HepG2 (cell line): Measurements from ENCODE around the gene RDH16. TPM values are rescaled to one million over a fixed set of nuclear protein-coding genes. Genes with fewer than 3 reads are reported as not detected.

Experiments
- ATAC-seq: fragments of 200-7000 bp; cut with Tn5 transposase; 3 replicates; pipeline ENCODE4 v1.9.1; 2020; ENCODE audit warnings: mild to moderate bottlenecking, moderate library complexity
- BruUV-seq: library from RNA; stranded (reverse); fragments of 400-500 nt; replicated peaks from 2 replicates; lab custom pipeline; 2021; lab: Mats Ljungman, UMichigan
- CTCF ChIA-PET: fragments of 300-600 bp; formaldehyde crosslinking; extraction: SDS; loops from one replicate; lab custom pipeline; 2021; ENCODE audit warnings: low total read pairs, inconsistent platforms, low intra/inter-chr PET ratio; lab: Yijun Ruan, JAX
- POLR2A ChIA-PET: fragments of 350-600 bp; sonication (Branson Sonifier 250); formaldehyde crosslinking; loops from one replicate; lab custom pipeline; 2020; ENCODE audit warnings: antibody characterized with exemption, inconsistent platforms; lab: Yijun Ruan, JAX
- DNase-seq: peaks from one replicate; pipeline ENCODE4 v3.0.0-alpha.2; 2015; ENCODE audit warnings: low spot score
- FAIRE-seq: peaks from 3 replicates; lab custom pipeline; 2011; peaks lifted over from hg19 to GRCh38; lab: Jason Lieb, UNC
- H2AFZ ChIP-seq: one replicate; pipeline ENCODE4 v1.6.1; 2011; ENCODE audit warnings: low read length, inconsistent platforms
- H3K27ac ChIP-seq: fragments of 300-600 bp; 3 replicates; pipeline ENCODE4 v1.8.0; 2011; ENCODE audit warnings: mixed run types, mild to moderate bottlenecking, mixed read lengths, low read length, inconsistent platforms; ENCODE audit not compliant: insufficient read depth; ENCODE audit errors: extremely low read length
- H3K27me3 ChIP-seq, 2 experiments: fragments of 200-600 bp in 1 of 2; 2 replicates in 1 of 2; 3 replicates in 1 of 2; pipeline versions ENCODE4 v1.6.0 to v1.8.0; 2011; ENCODE audit warnings: low read length in 2 of 2, mild to moderate bottlenecking in 2 of 2, moderate library complexity in 2 of 2, inconsistent platforms in 1 of 2; ENCODE audit not compliant: insufficient read depth in 2 of 2, control insufficient read depth in 1 of 2
- H3K36me3 ChIP-seq, 2 experiments: fragments of 200-600 bp in 1 of 2; replicated peaks in 1 of 2; 2 replicates in 1 of 2; 3 replicates in 1 of 2; pipeline versions ENCODE4 v1.5.1 to v1.8.0; 2011; ENCODE audit warnings: low read length in 2 of 2, inconsistent platforms in 1 of 2; ENCODE audit not compliant: insufficient read depth in 2 of 2, control insufficient read depth in 1 of 2
- H3K4me1 ChIP-seq: 2 replicates; pipeline ENCODE4 v1.5.1; 2012; ENCODE audit warnings: low read length, inconsistent platforms; ENCODE audit not compliant: insufficient read depth
- H3K4me2 ChIP-seq: 2 replicates; pipeline ENCODE4 v1.6.0; 2011; ENCODE audit warnings: low read depth, low read length, inconsistent platforms
- H3K4me3 ChIP-seq, 3 experiments: fragments of 200-600 bp in 1 of 3; sonication (generic), shearing (Covaris generic) in 1 of 3; replicated peaks in 1 of 3; 2 replicates each; pipeline ENCODE4 v1.5.1; 2011 to 2016; ENCODE audit warnings: low read length in 3 of 3, inconsistent platforms in 2 of 3, low read depth in 2 of 3, mild to moderate bottlenecking in 2 of 3, control low read depth in 1 of 3, mixed read lengths in 1 of 3; ENCODE audit not compliant: insufficient read depth in 1 of 3
- H3K79me2 ChIP-seq: one replicate; pipeline ENCODE4 v1.6.1; 2011; ENCODE audit warnings: low read length, inconsistent platforms; ENCODE audit not compliant: insufficient read depth
- H3K9ac ChIP-seq: 2 replicates; pipeline ENCODE4 v1.6.0; 2011; ENCODE audit warnings: mild to moderate bottlenecking, low read depth, low read length, inconsistent platforms; ENCODE audit not compliant: insufficient read depth
- H3K9me3 ChIP-seq: 2 replicates; pipeline ENCODE4 v1.5.1; 2012; ENCODE audit warnings: mild to moderate bottlenecking, low read length
- H4K20me1 ChIP-seq: 2 replicates; pipeline ENCODE4 v1.6.0; 2011; ENCODE audit warnings: inconsistent platforms, mild to moderate bottlenecking, low read length, moderate library complexity; ENCODE audit not compliant: insufficient read depth
- CENPT ChIP-seq: sonication (generic); formaldehyde crosslinking; IDR thresholded peaks from 2 replicates; pipeline ENCODE4 v1.8.0; 2022; ENCODE audit warnings: low read depth, mild to moderate bottlenecking, moderate library complexity, missing genetic modification reagents
- HNRNPL ChIP-seq: fragments of 200-400 bp; formaldehyde crosslinking; IDR thresholded peaks from 2 replicates; pipeline ENCODE4 v1.6.1; 2017; ENCODE audit warnings: mild to moderate bottlenecking, low read depth, low read length
- ISL2 ChIP-seq: sonication (generic); formaldehyde crosslinking; IDR thresholded peaks from 2 replicates; pipeline ENCODE4 v1.5.0; 2020; ENCODE audit warnings: missing genetic modification reagents
- MEIS2 ChIP-seq: sonication (generic); formaldehyde crosslinking; IDR thresholded peaks from 2 replicates; pipeline ENCODE4 v1.9.0; 2021; ENCODE audit warnings: mild to moderate bottlenecking, missing genetic modification reagents
- SALL2 ChIP-seq: sonication (generic); formaldehyde crosslinking; IDR thresholded peaks from 2 replicates; pipeline ENCODE4 v1.8.1; 2023; ENCODE audit warnings: mild to moderate bottlenecking, missing genetic modification reagents, inconsistent platforms
- TOE1 ChIP-seq: sonication (generic); formaldehyde crosslinking; IDR thresholded peaks from 2 replicates; pipeline ENCODE4 v1.4.0; 2020; ENCODE audit warnings: mild to moderate bottlenecking, missing genetic modification reagents
- ZNF326 ChIP-seq: sonication (generic); formaldehyde crosslinking; IDR thresholded peaks from 2 replicates; pipeline ENCODE4 v1.4.0; 2020; ENCODE audit warnings: missing genetic modification reagents, borderline replicate concordance
- ZNF512 ChIP-seq: sonication (generic); formaldehyde crosslinking; IDR thresholded peaks from 2 replicates; pipeline ENCODE4 v1.4.0; 2020; ENCODE audit warnings: mild to moderate bottlenecking, missing genetic modification reagents
- ZNF567 ChIP-seq: sonication (generic); formaldehyde crosslinking; IDR thresholded peaks from 2 replicates; pipeline ENCODE4 v1.8.1; 2023; ENCODE audit warnings: mild to moderate bottlenecking, missing genetic modification reagents, borderline replicate concordance
- ZNF850 ChIP-seq: sonication (generic); formaldehyde crosslinking; conservative IDR thresholded peaks from 2 replicates; pipeline ENCODE4 v1.9.0; 2021; ENCODE audit warnings: mild to moderate bottlenecking, missing genetic modification reagents
- WGBS: methylation state at CpG from one replicate; pipeline ENCODE4 v1.1.6; 2017; ENCODE audit warnings: low lambda C conversion rate; 5-methylcytosine and 5-hydroxymethylcytosine counted together
- in situ Hi-C: cut with HindIII; loops from 2 replicates; pipeline ENCODE4 v1.10.0; 2017; ENCODE audit warnings: low pct_unique_long_range_greater_than_20kb; ENCODE audit not compliant: extremely low pct_ligation_motif_present
- intact Hi-C: fragments of 100-400 bp; cut with micrococcal nuclease; formaldehyde crosslinking; loops from one replicate; pipeline ENCODE4 v1.10.0; 2022; ENCODE audit not compliant: unreplicated experiment
- polyA plus RNA-seq, 8 experiments: library from polyadenylated mRNA; depleted of rRNA in 3 of 8; stranded (reverse) in 7 of 8; unstranded in 1 of 8; fragments of >200 nt; fragmentation: Illumina TruSeq in 4 of 8; extraction: Trizol in 4 of 8; gene quantifications; 2 replicates each; pipeline versions ENCODE4 v1.2.1 to v1.2.3, GENCODE V29; 2011 to 2016; ENCODE audit warnings: low read depth in 4 of 8, missing spikeins in 1 of 8, mixed read lengths in 1 of 8; ENCODE audit not compliant: insufficient read depth in 1 of 8
- total RNA-seq, 5 experiments: library from RNA; depleted of rRNA; stranded (reverse); fragments of >200 nt; fragmentation: Illumina TruSeq; extraction: Trizol; gene quantifications; 2 replicates each; pipeline ENCODE4 v1.2.3, GENCODE V29; 2016; ENCODE audit warnings: low read depth in 1 of 5
- TF ChIP-seq, protein P1 (sequence below): IDR thresholded peaks from 2 replicates; pipeline ENCODE4 v1.4.0; 2020; ENCODE audit warnings: mild to moderate bottlenecking, missing genetic modification reagents
- TF ChIP-seq, protein P2 (sequence below): sonication (generic); formaldehyde crosslinking; IDR thresholded peaks from 2 replicates; pipeline ENCODE4 v1.4.0; 2020; ENCODE audit warnings: missing genetic modification reagents, borderline replicate concordance
- TF ChIP-seq, protein P3 (sequence below): sonication (generic); formaldehyde crosslinking; conservative IDR thresholded peaks from 2 replicates; pipeline ENCODE4 v1.8.1; 2023; ENCODE audit warnings: missing genetic modification reagents

The RDH16 gene
- total and polyA plus RNA-seq, 2 of the 13 experiments (the other 11 are each of a cell fraction or from before 2014, with no cell fraction given), result 0.05 to 0.13 TPM

DNA sequence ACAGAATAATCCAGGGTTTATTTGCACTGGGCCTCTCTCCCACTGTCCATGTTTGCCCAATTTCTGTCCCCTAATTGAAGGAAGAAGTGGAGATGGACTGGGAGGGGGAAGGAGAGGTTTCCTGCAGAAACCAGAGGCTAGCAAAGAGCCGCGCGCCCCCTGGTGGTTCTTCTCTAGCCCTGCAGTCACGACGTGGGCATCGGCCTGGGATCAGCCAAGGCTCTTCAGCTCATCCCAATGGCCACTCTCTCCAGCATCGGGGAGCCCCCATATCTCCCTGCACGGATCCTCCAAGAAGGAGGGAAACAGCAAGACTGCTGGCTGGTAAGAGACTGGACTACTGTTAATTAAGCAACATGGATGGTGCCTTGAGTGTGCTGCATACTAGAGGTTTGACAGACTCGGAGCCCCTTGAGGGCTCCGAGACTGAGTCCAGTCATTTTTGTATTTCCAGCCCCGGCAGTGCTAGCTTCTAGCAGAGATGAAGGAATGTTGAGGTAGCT, 30.2 kb upstream of the RDH16 start:
- H3K9me3 ChIP-seq, result no peaks in the 10 kb centered on the region
- CTCF ChIA-PET, result interaction anchor here (0.9 to 3.5 kb wide), 5 partner anchors 13 to 230 kb away, joined by 3 to 37 read pairs (median 5); partner anchors contain the start of gene HSD17B6
- peak; percentile 46 for DNase-seq
- H3K4me1 ChIP-seq, result peaks cover 10% of the 10 kb centered on the region; the same call in 1 of the 2 replicates
- FAIRE-seq, result peak; percentile 47
- H3K9ac ChIP-seq, result no peak overlapping the region
- H3K79me2 ChIP-seq, result no peaks in the 10 kb centered on the region
- H3K36me3 ChIP-seq, result no peaks in the 10 kb centered on the region
- H2AFZ ChIP-seq, result no peak overlapping the region
- intact Hi-C loops (loop anchor here (1.0 to 5.0 kb wide), 3 partner anchors 40 to 225 kb away; partner anchors contain the start of gene HSD17B6), in situ Hi-C loops (loop anchor here (5.0 kb wide), 3 partner anchors 40 to 230 kb away; no protein-coding TSS in a partner anchor)
- H3K4me3 ChIP-seq, result no peak overlapping the region
- H4K20me1 ChIP-seq, result no peaks in the 10 kb centered on the region
- peak; percentile 85 for ATAC-seq
- no peaks in the 10 kb centered on the region; a peak in 1 of 5 replicates for H3K27me3 ChIP-seq
- BruUV-seq, result no TSS peak
- WGBS, result 19% methylated on average over 11 of the region's 11 CpGs
- POLR2A ChIA-PET, result no interaction called here
- H3K4me2 ChIP-seq, result no peak overlapping the region
- H3K27ac ChIP-seq, result no peak overlapping the region
- no peak for TF ChIP-seq TOE1 (CRISPR knock-in tag)
- peak; percentile 20; the same call in 1 of the 2 replicates for TF ChIP-seq MEIS2
- no peak for TF ChIP-seq ZNF850 (CRISPR knock-in tag)
- TF ChIP-seq, protein P1, sequence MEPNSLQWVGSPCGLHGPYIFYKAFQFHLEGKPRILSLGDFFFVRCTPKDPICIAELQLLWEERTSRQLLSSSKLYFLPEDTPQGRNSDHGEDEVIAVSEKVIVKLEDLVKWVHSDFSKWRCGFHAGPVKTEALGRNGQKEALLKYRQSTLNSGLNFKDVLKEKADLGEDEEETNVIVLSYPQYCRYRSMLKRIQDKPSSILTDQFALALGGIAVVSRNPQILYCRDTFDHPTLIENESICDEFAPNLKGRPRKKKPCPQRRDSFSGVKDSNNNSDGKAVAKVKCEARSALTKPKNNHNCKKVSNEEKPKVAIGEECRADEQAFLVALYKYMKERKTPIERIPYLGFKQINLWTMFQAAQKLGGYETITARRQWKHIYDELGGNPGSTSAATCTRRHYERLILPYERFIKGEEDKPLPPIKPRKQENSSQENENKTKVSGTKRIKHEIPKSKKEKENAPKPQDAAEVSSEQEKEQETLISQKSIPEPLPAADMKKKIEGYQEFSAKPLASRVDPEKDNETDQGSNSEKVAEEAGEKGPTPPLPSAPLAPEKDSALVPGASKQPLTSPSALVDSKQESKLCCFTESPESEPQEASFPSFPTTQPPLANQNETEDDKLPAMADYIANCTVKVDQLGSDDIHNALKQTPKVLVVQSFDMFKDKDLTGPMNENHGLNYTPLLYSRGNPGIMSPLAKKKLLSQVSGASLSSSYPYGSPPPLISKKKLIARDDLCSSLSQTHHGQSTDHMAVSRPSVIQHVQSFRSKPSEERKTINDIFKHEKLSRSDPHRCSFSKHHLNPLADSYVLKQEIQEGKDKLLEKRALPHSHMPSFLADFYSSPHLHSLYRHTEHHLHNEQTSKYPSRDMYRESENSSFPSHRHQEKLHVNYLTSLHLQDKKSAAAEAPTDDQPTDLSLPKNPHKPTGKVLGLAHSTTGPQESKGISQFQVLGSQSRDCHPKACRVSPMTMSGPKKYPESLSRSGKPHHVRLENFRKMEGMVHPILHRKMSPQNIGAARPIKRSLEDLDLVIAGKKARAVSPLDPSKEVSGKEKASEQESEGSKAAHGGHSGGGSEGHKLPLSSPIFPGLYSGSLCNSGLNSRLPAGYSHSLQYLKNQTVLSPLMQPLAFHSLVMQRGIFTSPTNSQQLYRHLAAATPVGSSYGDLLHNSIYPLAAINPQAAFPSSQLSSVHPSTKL (CRISPR knock-in tag), result 0 out of 2 replicates have a peak, but pooled peaks have one; percentile 36
- TF ChIP-seq, protein P2, sequence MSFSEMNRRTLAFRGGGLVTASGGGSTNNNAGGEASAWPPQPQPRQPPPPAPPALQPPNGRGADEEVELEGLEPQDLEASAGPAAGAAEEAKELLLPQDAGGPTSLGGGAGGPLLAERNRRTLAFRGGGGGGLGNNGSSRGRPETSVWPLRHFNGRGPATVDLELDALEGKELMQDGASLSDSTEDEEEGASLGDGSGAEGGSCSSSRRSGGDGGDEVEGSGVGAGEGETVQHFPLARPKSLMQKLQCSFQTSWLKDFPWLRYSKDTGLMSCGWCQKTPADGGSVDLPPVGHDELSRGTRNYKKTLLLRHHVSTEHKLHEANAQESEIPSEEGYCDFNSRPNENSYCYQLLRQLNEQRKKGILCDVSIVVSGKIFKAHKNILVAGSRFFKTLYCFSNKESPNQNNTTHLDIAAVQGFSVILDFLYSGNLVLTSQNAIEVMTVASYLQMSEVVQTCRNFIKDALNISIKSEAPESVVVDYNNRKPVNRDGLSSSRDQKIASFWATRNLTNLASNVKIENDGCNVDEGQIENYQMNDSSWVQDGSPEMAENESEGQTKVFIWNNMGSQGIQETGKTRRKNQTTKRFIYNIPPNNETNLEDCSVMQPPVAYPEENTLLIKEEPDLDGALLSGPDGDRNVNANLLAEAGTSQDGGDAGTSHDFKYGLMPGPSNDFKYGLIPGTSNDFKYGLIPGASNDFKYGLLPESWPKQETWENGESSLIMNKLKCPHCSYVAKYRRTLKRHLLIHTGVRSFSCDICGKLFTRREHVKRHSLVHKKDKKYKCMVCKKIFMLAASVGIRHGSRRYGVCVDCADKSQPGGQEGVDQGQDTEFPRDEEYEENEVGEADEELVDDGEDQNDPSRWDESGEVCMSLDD (CRISPR knock-in tag), result no peak
- TF ChIP-seq, protein P3, sequence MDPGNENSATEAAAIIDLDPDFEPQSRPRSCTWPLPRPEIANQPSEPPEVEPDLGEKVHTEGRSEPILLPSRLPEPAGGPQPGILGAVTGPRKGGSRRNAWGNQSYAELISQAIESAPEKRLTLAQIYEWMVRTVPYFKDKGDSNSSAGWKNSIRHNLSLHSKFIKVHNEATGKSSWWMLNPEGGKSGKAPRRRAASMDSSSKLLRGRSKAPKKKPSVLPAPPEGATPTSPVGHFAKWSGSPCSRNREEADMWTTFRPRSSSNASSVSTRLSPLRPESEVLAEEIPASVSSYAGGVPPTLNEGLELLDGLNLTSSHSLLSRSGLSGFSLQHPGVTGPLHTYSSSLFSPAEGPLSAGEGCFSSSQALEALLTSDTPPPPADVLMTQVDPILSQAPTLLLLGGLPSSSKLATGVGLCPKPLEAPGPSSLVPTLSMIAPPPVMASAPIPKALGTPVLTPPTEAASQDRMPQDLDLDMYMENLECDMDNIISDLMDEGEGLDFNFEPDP (CRISPR knock-in tag), result no peak
- no peak for TF ChIP-seq ZNF326 (CRISPR knock-in tag)
- TF ChIP-seq HNRNPL, result no peak
- TF ChIP-seq ZNF512, result no peak
- no peak for TF ChIP-seq ZNF567 (CRISPR knock-in tag)
- TF ChIP-seq CENPT (CRISPR knock-in tag), result no peak
- TF ChIP-seq ISL2, result 0 out of 2 replicates have a peak, but pooled peaks have one; percentile 21
- 0 out of 2 replicates have a peak, but pooled peaks have one; percentile 49 for TF ChIP-seq SALL2 (CRISPR knock-in tag)
